ENCODE measurements around the gene DMRTC2.
A peak's percentile ranks its signal among the peaks of the same experiment; 100 is the strongest.
"Not testable (repeated sequence)": the region's sequence is repeated elsewhere in the genome, so short reads cannot be mapped to it uniquely, and the experiment has no call there.

DMRTC2 gene

GRCh38 chr19:41871573-41872383 lies 26.9 kb downstream of the DMRTC2 start:
- peak; percentile 57 for DNase-seq

- no peak for DNase-seq
Observed at GRCh38 chr19:41872384-41872774, 27.5 kb downstream of the DMRTC2 start.

DNA sequence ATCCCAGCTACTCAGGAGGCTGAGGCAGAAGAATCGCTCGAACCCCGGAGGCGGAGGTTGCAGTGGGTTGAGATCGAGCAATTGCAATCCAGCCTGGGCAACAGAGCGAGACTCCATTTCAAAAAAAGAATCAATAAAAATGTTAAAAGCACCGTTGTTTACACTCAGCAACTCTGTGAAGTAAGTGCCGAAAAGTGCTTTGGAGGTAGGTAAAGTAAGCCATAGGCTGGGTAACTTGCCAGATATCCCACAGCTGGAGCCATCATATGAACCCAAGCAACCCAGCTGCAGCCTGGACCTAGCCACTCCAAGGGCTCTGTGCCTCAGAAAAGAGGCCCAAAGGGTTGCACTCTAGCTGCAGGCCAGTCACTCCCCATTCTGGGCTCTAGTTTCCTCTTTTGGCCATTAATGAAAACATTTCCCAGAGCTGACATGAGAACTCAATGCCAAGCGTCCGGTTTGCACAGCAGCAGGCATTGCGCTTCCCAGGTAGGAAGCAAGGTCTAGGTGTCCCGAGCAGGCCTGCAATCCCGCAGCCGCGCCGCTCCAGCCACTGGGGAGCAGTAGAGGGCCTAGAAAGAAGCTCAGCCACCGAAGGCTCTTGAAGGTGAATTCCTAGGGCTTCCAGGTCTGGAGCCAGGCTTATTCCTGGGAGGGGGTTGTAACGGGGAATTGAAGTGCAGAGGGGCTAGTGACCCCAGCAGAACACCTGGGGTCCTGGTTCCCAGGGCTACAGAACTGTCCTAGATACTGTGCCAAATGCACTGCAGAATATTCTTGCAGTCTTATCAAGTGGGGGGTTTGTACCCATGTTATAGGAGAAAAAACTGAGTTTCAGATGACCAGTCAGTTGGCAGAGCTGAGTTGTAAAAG lies 28.2 kb downstream of the DMRTC2 start:
- DNase-seq = peak; percentile 66 to 70

- not testable (repeated sequence) for DNase-seq
Observed at GRCh38 chr19:41875973-41876372, 31.1 kb downstream of the DMRTC2 start.

DNA sequence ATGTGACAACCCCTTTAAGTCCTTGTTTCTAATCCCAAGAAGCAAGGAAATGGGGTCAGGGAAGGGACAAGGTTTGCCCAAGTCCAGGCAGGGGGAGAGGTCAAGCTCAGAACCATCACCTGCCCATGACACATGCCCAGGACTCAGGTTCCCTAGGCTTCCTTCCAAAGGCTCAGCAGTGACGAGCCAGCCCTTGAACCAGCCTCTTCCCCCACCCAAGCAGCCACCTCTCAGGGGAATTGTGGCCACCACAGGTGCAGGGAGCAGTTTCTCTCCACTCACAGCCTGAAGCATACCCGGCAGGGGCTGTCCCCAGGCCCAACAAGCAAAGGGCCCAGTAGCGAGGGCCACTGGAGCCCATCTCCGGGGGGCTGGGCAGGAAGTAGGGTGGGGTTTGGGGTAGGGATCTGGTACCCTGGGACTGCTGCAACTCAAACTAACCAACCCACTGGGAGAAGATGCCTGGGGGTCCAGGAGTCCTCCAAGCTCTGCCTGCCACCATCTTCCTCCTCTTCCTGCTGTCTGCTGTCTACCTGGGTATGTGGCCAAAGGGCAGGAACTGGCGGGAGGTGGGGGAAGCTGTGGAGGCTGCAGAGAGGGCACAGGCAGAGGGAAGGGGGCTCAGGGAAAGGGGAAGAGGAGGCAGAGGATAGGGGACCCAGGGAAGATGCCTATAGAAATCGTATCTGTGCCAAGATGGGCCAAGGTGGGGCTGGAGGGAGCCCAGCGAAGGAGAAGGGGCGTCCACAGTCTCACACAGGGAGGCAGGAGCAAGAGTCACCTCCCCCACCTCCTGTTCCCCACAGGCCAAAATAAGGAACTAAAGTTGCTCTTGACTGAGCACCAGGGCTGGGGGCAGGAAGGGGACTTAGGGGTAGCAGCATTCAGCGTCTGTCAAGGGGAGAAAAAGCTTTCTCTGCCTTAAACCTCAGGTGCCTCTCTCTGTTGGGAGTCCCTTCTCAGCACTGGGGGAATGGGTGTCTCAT lies 32.3 kb downstream of the DMRTC2 start, which contains the start of gene CD79A:
Gene CD79A (plus strand): TSS at position 433 of the 986 bp plus-strand sequence. CDS start 26 bp downstream, at position 459.
- DNase-seq = no peak

DNA sequence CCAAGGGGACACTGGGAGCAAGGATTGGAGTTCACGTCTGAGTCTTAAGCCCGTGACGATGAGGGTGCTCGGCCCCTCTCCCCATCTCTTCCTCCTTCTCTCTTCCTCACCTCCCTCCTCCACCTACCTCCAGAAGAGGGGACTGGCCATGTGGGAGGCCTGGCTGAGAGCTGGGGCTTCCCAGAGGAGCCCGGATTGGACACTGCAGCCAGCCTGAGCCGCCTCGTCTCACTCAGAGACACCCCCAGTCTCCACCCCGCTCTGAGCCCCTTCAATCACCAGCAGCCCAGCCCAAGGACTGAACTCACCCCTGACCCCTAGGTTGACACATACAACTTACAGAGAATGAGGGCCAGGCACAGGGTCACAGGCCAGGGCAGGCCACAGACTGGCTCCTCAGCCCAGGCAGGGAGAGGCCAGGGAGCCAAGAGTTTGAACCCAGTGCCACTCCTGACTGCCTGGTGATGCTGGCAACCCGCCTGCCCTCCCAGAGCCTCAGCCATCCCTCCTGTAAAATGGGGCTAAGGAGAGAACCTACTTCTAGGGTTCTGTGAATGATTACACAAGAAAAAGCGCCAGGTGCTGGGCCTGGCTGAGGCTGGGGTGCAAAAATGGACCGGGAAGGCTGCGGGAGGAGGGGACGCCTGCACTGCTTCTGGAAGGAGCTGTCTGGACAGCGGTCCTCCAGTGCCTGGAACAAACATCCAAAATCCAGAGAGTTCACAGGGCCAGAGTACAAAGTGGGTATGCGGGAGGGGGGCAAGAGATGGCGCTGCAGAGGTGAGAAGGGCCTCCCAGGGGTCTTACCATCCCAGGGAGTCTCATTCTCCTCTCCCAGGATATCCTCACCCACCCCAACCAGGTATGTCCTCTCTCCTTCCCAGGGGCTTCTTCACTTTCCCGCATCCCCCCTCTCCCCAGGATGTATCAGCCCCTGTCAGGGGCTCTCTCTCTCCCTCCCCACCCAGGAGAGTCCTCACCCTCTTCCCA lies 33.4 kb downstream of the DMRTC2 start:
- DNase-seq = no peak

DNA sequence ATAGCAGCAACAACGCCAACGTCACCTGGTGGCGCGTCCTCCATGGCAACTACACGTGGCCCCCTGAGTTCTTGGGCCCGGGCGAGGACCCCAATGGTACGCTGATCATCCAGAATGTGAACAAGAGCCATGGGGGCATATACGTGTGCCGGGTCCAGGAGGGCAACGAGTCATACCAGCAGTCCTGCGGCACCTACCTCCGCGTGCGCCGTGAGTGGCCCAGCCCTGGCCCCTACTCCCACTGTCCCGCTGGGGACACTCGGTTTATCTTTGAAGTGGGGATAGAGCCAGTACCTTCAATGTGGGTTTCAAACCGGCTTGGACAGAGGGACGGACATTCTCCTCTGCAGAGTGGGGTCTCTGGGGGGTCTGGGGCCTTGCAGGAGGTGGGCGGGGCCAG lies 34.2 kb downstream of the DMRTC2 start:
- no peak for DNase-seq

DNA sequence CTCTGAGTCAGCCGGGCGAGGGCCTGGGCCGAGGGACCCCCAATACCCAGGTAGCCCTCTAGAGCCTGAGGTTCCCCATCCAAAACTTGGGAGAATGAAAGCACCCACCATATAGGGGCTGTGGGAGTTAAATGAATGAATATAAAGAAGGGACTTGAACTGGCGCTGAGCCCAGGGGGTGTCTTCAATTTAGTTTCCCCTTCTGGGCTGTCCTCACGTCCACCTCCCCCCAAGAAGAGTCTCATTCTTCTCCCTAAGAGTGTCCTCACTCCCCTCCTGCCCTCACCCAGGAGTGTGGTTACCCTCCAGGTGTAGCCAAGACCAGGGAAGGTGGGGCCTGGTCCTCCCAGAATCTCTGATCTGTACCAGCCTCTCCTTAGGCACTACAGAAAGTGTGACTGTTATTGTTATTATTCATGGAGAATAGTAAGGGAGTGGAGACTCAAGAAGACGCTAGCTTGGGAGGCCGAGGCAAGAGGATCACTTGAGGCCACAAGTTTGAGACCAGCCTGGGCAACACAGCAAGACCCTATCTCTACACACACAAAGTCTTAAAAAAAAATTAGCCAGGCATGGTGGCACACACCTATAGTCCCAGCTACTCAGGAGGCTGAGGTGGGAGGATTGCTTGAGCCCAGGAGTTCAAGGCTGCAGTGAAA lies 35.0 kb downstream of the DMRTC2 start:
- DNase-seq = no peak

DNA sequence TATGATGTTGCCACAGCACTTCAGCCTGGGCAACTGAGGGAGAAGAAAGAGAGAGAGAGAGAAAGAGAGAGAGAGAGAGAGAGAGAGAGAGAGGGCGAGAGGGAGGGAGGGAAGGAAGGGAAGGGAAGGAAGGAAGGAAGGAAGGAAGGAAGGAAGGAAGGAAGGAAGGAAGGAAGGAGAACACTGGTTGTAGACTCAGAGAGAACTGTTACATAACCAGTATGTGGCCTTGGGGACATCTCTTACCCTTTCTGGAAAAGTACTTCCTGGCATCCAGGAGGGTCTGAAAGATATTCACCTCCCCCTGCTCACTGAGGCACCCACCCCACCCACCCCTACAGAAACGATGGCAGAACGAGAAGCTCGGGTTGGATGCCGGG lies 35.5 kb downstream of the DMRTC2 start:
- DNase-seq = no peak

DNA sequence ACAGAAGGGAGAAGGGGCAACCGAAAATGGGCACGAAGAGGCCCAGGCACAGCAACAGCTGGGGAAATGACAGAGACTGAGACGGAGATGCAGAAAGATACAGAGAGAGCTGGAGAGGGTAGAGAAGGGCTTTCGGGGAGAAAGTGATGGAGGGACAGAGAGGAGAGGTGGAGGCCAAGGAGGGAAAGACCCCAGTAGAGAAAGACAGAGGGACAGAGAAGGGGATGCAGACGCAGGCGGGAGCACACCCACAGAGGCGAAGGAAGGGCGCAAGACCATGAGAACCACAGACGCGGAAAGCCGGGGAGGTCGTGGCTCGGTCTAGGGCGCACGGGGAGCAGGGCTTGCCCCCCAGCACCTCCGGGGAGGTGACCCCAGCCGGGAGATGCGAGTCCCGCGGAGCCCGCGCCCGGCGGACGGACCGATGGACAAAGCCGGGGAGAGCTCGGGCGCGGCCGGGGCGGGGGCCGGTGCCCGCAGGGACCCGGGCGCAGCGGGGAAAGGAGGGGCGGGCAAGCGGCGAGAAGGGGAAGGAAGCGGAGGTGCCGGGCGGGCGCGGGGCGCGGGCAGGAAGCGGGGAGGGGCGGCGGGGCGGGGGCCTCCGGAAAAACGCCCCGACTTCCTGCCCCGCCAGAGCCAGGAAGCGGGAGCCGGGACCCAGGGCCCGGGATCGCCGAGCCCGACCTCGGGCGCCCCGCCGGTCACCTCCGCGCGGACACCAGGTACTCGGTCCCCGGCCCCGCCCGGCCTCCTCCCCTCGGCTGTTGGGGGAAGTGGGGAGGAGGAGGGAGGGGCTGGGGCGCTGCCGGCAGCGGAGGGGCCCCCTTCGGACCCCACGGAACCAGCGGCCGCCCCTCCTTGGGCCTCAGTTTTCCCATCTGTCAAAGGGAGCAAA lies 38.0 kb downstream of the DMRTC2 start, which contains the start of gene ARHGEF1:
Gene ARHGEF1 (plus strand): TSS at position 617 of the 895 bp plus-strand sequence. CDS start 4,899 bp downstream, outside the sequence.
- DNase-seq = no peak

DNA sequence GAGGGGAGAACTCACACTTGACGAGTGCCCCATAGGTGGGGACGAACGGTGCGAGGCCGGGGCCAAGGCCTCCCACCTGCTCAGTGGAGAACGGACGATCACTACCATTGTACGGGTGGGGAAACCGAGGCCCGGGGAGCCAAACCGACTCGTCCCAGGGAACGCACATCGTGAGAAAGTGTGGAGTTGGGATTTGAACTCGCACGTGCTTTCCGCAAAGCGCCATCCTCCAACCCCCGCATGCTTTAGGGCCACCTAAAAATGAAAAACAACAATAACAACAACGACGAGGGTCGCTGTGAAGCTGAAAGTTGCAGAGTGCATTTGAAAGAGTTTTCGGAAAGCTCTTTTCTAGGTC lies 38.6 kb downstream of the DMRTC2 start:
- no peak for DNase-seq

- DNase-seq = peak; percentile 82 to 86
Observed at GRCh38 chr19:41883821-41884733, 39.2 kb downstream of the DMRTC2 start.

GRCh38 chr19:41886761-41887710 lies 42.2 kb downstream of the DMRTC2 start:
- DNase-seq = no peak

DNA sequence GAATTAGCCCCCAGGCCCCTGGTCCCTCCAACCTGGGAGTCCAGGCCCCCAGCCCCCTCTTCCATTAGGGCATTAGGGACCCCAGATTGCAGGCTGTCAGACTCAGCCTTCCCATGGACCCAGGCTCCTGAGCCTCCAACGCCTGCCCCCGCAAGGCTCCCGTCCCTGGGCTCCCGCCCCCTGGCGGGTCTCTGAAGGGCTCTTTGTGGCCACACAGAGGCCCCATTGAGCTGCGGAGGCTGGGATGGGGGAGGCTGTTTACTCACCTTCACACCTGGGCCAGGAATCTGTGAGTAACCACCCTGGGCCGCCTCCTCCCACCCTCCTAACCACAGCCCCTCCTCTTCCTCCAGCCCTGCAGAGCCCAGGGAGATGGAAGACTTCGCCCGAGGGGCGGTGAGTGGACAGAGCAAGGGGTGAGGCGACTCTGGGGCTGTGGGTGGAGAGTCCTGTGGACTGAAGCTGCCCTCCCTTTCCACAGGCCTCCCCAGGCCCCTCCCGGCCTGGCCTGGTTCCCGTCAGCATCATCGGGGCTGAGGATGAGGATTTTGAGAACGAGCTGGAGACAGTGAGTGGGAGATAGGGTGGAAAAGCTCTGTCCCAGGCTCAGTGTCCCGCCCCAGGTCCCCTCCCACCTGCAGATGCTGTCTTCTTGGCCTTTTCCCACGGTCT lies 43.0 kb downstream of the DMRTC2 start:
- peak; percentile 66 to 73 for DNase-seq

GRCh38 chr19:41888926-41889325 lies 44.1 kb downstream of the DMRTC2 start:
- DNase-seq = no peak

DNA sequence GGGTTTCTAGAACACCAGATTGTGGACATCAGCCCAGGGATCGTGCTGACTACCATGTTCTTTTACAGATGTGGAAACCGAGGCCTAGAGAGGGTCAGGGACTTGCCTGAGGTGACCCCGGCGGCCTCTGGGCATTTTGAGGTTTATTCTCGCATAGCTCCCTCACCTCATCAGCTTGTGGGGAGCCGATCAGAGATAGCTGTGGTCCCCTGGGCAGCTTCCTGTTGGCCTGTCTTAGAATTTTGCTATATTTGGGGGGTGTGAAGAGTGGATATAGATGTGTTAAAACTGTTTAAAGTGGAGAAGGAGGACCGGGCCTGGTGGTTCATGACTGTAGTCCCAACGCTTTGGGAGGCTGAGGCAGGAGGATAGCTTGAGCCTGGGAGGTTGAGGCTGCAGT lies 45.1 kb downstream of the DMRTC2 start:
- DNase-seq = no peak

GRCh38 chr19:41890936-41891335 lies 46.1 kb downstream of the DMRTC2 start:
- DNase-seq = no peak
